GM19372 (cell line): ENCODE measurements around the gene ADORA3.

ENCODE experiments used
- ATAC-seq: cut with Tn5 transposase; IDR thresholded peaks from one replicate; pipeline ENCODE4 v1.9.1; 2021; ENCODE audit warnings: mild to moderate bottlenecking, low read depth, moderate library complexity; ENCODE audit not compliant: unreplicated experiment

ADORA3 gene

DNA sequence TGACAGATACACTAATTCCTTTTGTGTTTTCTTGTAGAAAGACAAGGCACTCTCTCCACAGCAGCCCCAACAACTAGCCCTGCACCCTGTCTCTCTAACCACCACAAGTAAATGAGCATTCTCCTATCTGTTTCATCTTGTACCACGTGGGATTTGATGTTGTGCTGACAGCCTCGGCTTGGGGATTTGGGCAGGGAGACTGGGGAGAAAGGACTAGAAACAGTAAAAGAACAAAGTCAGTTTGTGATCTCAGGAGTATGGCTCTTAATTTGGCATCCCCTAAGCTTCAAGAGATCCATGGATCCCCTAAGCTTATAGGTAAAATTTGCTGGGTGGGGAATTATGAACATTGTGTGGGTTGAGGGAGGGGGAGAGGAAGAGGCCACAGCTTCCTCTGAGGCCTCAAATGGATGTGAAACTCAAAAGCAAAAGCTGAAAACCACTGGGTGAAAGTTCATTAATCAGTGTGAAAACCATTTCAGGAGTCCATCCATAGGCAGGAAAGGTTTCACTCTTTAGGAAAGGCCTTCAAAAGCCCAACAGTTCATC lies 26.6 kb downstream of the ADORA3 start:
- ATAC-seq = peak; percentile 76

DNA sequence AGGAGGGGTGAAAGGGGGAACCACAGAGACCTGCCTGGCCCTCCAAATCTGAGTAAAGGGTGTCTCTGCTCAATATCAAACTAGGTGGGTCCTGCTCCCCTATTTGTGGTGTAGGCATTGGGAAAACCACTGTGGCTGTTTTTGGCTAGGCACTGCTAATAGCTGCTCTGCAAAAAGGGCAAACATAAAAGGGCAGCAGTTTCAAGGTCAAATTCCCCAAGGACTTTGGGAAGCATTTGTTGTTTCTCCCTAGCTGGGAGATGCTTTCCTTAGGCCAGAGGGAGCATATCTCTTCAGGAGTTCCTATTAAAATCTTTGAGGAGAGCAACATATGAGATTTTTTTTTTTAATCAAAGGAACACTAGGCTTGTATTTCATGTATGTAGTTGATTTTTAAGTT lies 27.2 kb downstream of the ADORA3 start:
- ATAC-seq = no peak

DNA sequence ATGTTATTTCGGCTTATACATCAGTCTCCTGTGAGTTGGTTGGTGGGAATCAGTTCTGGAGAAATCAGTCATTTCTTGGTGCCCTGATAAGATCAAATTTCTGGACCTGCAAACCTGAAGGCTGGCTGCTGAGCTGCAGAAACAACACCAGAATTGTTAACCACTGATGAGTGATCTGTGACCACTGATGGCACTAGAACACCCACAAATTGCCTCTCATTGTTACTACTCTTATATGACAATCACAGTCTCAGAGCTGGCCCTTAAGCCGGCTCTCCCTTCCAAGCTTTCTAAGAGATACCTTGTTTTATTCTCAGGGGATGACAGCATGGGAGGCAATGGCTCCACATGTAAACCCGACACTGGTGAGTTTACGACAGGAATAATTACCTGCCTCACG lies 27.7 kb downstream of the ADORA3 start:
- ATAC-seq = no peak

DNA sequence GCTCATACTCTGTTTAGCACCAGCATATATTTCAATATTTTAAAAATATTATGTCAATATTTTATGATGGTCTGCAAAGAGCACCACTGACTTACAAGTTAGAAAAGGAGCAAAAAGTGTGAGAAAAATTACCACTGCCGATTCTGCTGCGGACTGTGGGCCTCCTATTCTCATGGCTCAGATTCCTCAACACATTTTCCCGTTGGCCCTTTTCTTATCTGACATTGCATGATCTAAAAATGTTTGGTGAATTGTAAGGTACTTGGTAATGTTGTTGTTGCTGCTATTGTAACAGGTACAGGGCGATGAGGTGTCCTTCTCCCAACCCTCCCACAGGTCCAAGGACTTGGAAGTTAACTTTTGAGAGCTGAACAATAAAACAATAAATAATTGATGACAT lies 28.9 kb downstream of the ADORA3 start:
- no peak for ATAC-seq

DNA sequence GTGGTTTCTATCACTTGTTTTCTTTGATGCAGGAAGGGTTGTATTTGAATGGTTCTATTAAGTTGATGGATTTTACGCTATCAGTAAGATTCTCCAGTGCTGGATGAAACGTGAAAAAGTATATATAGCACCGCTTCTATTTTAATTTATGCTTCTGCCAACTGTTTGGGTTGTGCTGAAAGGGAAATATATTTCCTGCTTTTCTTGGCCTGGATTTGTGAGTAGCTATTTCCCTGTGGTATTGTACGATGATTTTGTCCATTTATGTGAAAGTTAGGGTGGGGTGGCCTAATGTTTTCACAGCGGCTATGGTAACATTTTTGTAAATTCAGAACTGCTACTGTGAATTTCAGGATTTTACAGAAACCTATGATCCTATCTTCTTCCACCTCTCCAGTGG lies 29.3 kb downstream of the ADORA3 start:
- ATAC-seq = no peak

DNA sequence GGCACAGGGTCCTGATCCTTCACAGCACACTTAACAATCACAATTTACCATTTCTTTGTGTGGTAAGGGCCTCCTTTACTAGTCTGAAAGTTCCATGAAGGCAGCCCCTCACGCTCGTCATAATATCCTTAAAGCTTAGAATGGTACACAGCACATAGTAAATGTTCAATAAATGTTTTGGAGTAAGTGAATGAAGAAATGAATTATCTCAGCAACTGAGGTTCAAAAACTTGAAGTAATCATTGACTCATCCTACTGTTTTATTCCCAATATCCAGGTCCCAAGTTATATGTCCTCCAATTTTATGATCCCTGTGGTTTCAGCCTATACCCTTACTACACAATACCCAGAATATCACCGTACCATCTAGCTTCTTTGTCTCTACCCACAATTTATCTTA lies 31.9 kb downstream of the ADORA3 start:
- ATAC-seq = no peak

DNA sequence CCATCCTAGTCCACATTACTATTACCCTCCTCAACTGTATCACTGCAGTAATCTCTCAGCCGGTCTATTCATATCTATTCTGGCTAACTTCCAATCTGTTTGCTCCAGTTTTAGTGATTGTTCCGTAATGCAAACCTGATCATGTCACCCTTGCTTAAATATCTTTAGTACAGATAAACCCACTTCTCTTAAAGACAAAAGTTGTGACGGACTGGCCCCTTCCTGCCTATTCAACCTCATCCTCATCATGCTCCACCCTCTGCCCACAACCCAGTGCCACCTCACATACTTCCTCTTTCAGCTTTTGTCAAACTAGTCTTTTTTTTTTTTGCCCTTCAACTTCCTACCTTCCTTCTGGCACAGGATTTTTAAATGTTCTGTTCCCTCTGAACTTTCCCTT lies 32.4 kb downstream of the ADORA3 start:
- ATAC-seq = no peak

DNA sequence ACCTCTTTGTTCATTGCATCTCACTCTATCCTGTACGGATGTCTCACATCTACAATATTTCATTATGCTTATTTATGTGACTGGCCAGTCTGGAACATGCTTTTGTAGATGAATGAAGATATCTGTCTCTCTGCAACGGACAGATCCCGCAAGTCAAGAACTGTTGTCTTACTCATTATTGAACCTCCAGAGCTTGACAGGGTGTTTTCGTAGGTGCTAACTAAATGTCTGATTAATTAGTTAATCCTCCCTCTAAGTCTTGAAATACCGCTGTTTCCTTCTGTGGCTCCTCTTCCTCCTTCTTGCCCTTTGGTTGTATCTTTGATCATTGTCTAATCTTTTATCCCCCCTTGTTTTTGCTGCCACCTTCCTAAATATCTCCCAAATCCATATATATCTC lies 32.8 kb downstream of the ADORA3 start:
- no peak for ATAC-seq

DNA sequence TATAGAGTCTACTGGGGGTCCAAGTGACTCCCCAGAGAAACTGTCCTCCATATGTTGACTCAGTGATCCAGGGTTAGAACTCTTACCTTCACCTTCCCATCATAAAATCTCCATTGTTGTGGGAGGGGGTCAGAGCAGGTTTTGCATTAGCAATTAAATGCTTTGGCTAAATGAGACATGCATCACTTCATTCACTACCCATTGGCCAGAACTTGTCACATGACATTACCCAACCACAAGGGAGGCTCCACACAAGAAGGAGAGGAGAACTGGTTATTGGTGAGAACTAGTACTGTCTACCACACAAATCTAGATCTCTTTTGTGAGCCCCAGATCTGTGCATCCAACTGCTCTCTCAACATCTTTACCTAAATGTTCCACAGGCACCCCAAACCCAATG lies 33.9 kb downstream of the ADORA3 start:
- no peak for ATAC-seq

DNA sequence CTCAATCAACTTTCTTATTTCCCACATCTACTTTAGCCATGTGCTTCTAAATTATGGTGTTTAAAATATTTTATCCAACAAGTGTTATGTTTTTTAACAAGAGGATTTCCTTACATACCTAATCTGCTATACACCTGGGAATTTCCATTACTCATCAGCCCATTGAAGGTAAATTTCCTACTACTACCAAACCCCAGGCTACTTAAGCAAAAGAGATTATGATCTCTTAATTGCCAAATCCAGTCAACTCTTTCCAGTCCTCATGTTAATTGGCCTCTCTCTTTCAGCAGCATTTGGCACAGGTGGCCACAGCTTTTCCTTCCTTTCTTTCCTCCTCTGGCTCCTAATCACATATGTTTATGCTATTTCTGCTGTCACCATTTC lies 34.7 kb downstream of the ADORA3 start:
- ATAC-seq = no peak

DNA sequence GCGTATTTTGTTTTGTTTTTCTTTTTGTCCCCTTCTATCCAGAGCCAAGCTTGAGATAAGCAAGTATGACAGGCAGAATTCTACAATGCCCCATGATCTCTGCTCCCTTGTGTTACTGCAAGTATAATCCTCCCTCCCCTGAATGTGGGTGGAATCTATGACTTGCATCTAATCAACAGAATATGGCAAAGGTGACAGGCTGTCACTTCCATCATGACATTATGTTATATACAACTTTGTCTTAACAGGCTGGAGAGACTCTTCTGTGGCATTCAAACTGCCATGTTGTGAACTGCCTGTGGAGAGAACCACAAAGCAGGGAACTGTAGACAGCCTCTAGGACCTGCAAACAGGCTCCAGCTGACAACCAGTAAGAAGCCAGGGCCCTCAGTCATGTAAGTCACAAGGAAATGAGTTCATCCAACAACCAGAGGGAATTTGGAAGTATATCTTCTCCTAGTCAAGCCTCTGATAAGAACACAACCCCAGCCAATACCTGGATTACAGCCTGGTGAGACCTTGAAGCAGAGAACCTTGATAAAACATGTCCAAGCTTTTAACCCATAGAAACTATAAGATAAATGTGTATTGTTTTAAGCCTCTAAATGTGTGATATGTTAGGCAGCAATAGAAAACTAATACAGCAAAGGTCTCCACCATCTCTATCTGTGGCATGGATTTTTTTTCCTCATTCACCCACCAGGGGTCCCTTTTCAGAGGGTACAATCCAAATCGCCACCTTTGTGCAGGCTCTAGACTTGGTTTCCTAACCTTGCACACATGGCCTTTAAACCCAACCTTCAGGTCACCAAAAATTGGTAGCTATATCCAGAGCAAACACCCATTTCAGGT lies 35.3 kb downstream of the ADORA3 start:
- ATAC-seq = no peak

DNA sequence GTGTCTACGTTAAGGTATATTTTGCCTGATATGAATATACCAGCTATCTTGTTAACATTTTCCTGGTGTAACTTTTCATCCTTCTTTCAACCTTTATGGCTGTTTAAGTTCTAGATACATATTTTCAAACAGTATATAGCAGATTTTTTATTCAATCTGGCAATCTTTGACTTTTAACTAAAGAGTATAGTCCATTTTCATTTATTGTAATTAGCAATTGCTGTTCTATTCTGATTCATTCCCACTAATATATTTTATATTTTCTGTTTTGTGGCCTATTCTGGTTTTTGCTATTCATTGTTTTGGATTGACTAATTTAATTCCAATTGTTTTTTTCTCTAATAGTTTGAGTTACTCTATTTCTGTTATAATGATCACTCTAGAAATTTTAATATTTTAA lies 37.0 kb downstream of the ADORA3 start:
- ATAC-seq = no peak

DNA sequence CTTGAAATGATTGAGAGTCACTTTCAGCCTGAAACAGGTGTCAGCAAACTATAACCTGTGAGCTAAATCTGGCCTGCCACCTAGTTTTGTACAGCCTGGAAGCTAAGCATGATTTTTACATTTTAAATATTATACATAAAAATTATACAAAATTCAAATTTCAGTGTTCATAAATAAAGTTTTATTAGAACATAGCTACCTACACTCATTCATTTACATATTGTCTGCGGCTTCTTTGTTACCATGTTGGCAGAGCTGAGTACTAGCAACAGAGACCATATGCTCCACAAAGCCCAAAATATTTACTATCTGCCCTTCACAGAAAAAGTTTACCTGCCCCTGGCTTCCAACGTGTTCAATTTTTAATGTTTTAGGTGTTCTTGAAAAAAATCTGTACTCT lies 37.7 kb downstream of the ADORA3 start:
- no peak for ATAC-seq

DNA sequence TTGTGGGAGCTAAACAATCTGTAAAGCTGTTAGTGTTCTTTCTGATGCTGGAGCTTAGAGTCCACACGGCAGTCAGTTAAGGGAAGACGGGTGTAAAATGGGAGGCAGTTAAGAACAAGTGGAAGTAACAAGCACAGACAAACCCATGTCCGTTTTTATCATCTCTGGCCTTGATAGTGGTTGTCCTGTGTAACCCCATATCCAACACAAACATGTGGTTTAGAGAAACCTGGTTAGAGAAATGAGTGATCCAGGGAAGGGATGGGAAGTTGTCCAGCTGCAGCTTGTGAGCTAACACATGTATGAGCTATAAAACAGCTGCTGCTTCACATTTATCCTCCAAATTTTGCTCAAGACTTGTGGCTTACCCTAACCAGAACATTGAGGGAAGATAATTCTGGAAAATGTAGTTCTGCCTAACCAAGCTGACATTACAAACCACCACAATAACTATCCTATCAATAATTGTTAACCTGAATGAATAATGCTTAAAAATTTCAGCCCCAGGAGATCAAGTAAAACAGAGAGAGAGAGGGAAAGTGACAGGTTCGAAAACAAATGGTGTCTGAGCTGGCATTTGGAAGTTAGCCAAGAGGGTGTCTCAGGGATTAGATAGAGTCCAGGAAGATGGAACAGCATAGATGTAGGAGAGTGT lies 40.3 kb downstream of the ADORA3 start:
- no peak for ATAC-seq

DNA sequence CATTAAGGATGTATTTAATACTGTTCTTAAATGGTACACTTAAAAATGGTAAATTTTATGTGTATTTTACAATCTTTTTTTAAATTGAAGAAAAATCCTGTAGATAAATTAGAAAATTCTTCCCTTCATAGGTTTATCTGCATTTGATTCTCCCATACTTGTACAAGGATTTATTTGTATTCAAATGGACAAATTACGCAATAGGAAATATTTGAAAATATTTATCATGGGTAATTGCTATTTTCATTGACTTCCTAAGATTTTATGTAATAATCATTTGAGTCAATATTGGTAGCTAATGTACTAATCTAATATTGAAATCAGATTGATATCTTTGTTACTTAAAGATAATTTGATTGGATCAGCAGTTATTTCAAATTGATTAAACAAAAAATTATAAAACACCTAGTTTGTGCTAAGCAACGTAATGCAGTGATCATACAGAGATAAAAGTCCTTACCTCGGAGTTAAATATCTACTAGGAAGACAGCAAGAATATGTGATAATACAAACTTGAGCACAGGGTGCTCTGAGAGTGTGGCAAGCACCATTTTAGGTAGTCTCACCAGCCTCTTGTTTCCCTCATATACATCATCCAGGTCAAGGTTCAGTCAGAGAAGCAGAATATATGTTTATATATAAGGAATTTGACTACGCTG lies 40.9 kb downstream of the ADORA3 start:
- ATAC-seq = no peak

DNA sequence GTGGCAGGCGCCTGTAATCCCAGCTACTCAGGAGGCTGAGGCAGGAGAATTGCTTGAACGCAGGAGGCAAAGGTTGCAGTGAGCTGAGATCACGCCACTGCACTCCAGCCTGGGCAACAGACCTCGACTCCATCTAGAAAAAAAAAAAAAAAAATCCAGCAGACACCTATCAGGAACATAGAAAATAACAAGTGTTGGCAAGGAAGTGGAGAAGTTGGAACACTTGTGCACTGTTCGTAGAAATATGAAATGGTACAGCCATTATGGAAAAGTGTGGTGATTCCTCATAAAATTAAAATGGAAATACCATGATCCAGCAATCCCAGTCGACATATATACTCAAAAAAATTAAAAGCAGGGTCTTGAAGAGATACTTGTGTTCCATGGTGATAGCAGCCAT lies 41.7 kb downstream of the ADORA3 start:
- ATAC-seq = no peak

DNA sequence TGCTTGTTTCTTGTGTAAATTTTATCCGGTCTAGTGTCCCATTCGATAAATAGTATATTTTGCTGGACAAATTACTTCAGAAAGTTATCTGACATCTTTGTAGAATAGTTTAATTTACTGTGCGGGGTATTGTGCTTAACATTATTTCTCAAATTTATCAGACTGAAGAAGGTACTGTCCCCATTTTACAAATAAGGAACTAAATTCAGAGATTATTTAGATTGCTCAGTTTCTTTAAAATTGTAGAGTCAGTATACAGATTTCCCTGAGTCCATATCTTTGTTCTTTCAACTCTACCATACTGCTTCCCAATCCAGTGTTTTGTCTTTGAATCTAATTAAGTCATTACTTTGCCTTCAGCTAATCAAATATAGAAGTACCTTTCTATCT lies 47.8 kb downstream of the ADORA3 start:
- no peak for ATAC-seq

DNA sequence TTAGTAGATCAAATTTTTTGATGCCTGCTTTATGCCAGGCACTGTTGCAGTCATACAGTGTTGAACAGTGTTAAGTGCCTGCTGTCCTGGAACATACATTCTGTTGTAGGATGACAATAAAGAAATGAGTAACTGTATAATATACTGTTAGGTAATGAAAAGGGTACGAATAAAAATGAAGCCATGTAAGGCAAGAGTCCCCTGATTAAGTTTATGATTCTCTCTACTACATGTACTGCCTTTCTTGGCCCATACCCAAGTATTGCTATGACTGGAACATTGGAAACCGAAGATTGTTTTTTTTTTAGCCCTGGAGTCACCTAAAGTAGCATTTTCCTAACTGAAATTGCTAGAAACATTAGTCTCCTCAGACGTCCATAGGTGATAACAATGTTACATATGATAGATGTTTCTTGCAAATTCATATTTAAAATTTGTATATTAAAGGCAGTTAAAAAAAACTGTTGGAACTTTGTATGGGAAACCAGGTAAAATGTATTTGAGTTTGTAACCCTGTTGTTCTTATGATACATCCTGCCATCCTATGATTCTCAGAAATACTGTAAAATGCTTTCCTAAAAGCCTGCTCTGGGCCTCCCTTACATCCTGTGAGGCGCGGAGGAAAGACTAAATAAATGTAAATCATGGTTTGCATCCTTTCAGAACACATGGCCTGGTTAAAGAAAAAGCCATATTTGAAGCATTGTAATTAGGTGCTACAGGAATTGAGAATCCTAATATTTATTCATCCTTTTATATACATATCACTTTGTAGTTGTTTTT lies 48.4 kb downstream of the ADORA3 start:
- no peak for ATAC-seq

DNA sequence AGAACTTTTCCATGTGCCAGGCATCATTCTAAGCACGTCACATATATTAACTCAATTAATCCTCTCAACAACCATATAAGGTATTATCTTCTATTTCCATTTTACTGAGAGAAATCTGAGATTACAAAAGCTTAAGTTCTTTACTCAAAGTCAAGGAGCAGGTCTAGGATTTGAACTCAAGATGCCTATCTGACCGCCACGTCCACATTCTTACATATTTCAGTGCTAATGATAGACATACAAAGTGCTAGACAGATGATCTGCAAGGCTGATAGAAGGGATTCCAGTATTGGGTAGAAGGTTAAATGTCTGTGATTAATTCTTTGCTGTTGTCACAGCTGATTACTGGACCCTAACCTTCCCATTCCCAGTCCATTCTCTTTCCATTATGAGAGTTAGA lies 49.7 kb downstream of the ADORA3 start:
- ATAC-seq = no peak

DNA sequence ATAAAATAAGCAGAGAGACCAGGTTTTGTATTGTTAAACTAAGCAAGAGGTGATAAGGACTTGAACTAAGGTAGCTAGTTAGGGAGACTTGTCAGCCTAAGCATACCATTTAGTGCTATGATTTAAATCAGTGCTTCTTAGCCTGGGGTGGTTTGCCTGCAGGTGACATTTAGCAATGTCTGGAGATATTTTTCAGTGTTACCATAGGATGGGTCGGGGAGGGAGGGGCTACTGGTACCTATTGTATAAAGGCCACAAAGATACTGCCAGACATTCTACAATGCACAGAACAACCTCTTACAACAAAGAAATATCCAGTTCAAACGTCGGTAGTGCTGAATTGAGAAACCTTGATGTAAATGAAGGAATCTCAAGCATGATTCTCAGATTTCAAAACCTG lies 50.9 kb downstream of the ADORA3 start:
- no peak for ATAC-seq

DNA sequence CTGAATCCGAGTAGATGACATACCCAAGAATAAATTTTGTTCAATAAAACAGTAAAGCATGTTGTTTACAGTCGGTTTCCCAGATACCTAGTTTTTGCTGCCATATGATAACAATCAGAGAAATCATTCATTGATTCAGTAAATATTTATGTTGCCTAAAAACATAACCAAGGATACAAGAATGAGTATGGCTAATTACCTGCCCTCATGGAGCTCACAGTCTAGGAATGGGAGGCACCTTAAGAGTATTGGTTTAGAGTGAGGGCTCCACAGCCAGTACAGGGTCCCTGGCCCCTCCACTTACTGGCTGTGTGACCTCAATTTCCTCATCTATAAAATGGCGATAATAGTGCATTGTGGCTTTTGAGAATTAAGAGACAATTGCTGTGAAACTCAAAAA lies 53.2 kb downstream of the ADORA3 start:
- no peak for ATAC-seq
